ENCODE results near the gene MUSTN1.

Gene MUSTN1

DNA sequence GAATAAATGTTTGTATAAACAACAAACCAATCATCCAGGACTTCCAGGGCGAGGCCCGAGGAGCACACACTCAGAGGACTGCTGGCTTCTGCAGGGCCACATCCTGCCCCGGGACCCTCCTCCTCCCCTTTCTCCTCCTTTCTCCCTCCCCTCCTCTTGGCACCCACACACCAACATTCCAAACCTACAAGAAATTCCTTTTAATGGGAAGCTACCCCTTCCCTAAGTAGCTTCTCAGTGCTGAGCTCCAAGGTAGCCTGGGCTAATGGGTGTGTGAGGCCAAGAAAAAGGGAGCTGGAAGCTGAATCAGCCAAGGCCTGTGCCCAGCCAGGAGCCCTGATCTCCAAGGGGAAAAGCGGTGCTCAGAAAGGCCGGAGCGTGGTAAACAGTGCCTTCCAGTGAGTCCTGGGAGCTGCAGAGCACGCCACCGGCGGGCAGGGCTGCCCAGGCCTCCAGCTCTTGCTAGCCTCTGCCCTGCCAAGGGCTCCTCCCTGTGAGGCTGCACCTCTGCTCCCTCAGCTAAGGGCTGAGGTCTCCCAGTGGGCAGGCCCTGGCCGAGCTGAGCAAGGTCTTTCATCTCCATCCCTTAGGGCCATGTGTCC, 36.3 kb downstream of the MUSTN1 start:
- TF ChIP-seq, protein P1, sequence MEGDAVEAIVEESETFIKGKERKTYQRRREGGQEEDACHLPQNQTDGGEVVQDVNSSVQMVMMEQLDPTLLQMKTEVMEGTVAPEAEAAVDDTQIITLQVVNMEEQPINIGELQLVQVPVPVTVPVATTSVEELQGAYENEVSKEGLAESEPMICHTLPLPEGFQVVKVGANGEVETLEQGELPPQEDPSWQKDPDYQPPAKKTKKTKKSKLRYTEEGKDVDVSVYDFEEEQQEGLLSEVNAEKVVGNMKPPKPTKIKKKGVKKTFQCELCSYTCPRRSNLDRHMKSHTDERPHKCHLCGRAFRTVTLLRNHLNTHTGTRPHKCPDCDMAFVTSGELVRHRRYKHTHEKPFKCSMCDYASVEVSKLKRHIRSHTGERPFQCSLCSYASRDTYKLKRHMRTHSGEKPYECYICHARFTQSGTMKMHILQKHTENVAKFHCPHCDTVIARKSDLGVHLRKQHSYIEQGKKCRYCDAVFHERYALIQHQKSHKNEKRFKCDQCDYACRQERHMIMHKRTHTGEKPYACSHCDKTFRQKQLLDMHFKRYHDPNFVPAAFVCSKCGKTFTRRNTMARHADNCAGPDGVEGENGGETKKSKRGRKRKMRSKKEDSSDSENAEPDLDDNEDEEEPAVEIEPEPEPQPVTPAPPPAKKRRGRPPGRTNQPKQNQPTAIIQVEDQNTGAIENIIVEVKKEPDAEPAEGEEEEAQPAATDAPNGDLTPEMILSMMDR (IDR thresholded peaks at IDR 0.05) = no peak
- no peak for TF ChIP-seq ZFX (IDR thresholded peaks at IDR 0.05; ENCODE audit: borderline replicate concordance)
- no peak overlapping the region for H3K27ac ChIP-seq

DNA sequence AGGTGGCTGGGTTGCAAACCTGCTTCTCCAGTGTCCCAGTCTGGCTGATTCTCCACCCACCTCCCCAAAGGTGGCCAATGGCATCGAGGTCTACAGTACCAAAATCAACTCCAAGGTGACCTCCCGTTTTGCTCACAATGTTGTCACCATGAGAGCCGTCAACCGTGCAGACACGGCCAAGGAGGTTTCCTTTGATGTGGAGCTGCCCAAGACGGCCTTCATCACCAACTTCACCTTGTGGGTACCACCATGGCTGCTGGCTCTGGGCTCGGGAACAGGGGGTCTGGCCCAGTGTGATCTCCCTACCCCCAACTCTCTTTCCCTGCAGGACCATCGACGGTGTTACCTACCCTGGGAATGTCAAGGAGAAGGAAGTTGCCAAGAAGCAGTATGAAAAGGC, 38.4 kb downstream of the MUSTN1 start:
- TF ChIP-seq, protein P1 (IDR thresholded peaks at IDR 0.05) = no peak
- no peak for TF ChIP-seq ZFX (IDR thresholded peaks at IDR 0.05; ENCODE audit: borderline replicate concordance)
- no peak overlapping the region for H3K27ac ChIP-seq

DNA sequence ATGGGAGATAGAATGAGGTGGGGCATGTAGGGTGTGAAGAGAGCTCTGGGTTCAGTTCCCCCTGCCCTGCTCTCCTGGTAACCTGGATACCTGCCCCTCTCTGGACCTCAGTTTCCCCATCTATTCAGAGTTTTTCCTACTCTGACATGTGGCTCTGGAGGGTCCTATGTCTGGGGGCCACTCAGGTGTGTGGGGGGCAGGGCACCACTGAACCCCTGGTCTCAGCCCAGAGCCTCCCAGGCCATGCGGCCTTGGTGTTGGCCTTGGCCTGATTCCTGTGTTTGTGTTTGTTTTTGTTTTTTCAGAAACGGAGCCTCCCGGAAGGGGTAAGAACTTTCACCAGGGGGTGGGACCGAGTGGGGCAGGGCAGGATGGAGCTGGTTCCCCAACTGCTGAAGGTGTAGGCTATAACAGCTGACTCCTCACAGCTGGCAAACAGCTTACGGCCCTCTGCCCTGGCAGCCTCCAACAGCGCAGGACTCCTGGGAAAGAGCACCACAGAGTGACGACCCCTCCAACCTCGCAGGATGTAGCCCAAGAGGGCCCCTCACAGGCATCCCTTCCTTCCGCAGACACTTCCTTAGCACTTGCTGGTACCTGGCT, 39.4 kb downstream of the MUSTN1 start:
- TF ChIP-seq ZFX (IDR thresholded peaks at IDR 0.05; ENCODE audit: borderline replicate concordance) = no peak
- TF ChIP-seq, protein P1 (IDR thresholded peaks at IDR 0.05) = no peak

DNA sequence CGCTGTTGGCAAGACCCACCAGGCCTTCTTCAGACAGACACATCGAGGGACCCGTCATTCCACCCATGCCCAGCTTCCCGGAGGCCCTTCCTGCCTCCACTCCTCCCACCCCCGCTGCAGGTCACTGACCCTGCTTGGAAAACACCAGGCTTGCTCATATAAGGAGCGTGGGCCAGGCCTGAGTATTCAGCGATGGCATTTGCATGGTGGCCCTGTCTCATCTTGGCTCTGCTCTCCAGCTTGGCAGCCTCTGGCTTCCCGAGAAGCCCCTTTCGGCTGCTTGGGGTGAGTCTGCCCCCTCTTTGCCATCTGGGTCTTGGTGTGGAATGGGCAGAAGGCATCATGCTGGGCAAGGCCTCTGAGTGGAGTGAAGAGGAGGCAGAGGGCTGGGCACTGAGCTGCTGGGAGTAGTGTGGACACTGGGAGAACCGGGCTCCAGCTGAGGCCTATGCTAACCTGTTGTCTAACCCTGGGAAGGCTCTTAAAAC, 40.2 kb downstream of the MUSTN1 start, which contains the start of gene ITIH3:
ITIH3 (plus strand) TSS at position 185 of the 488 bp plus-strand sequence; CDS start at position 193, 8 bp downstream.
- no peak for TF ChIP-seq ZFX (IDR thresholded peaks at IDR 0.05; ENCODE audit: borderline replicate concordance)
- TF ChIP-seq, protein P1 (IDR thresholded peaks at IDR 0.05) = no peak
- no peak within 1 kb of the TSS for H3K27ac ChIP-seq

More for the DNA sequence above, 39.4 kb downstream of the MUSTN1 start:
- no peak overlapping the region for H3K27ac ChIP-seq

DNA sequence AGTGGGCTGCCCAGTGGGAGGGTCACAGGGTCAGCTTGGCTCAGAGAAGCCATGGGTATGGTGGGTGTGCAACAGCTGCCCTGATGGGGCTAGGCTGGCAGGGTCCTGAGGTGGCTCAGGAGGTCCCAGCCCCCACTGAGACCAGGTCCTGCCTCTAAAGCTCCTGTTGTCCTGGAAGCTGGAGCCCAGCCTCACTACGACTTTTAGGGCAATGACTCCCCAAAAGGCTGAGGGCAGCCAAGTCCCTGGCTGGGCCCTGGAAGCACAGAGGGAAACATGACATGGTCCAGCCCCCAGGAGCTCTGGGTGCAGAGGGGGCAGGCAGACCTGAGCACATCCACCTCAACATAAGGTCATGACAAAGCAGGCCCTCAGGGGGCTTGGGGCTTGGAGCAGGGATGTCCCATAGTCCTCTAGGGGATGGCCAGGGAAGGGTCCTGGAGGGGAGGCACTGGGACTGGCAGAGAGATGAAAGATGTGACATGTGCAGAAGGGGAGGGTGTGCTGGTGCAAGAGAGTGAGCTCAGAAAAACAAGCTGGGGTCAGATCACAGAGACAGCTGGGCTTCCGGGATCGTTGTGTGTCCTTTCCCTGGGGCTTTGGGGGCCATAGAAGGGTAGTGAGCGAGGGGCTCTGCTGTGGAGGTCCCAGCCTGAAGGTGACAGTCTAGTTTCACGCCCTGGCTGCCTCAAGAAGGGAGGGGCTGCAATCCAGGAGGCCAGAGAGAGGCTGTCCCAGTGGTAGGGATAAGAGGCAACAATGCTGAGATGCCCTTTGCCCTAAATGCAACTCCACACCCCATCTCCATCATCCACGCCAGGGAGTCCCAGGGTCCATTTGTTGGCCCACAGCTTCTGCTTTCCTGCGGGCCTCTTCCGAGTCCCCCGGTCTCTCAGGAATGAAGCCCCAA, 40.9 kb downstream of the MUSTN1 start:
- H3K27ac ChIP-seq = no peak overlapping the region
- TF ChIP-seq ZFX (IDR thresholded peaks at IDR 0.05; ENCODE audit: borderline replicate concordance) = no peak
- TF ChIP-seq, protein P1 (IDR thresholded peaks at IDR 0.05) = no peak

DNA sequence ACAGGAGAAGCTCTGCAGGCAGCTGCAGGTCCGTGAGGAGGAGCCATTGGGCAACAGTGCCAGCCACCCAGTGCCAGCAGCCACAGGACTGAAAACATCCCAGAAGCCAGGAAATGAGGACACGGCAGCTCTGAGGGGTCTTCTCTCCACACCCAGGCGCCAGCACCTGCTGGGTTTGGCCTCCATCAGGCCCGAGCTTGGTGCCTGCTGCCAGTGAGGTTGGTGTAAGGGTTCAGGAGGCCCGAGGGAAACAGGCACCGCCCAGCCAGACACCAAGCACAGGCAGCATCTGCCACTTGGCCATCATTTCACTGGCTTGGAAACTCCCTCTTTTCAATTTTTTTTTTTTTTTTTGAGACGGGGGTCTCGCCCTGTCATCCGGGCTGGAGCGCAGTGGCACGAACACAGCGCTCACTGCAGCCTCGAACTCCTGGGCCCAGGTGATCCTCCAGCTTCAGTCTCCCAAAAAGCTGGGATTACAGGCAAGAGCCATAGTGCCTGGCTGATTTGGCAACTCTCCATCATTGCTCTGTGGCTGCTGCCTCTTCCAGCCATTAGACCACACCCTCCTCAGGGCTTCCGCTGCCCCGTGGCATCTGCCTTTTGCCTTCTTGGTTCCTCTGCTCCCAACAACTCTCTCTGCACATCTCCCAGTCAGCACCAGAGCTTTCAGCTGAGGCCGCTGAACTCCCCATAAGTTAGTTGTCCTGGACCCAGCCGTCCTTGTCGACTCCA, 41.7 kb downstream of the MUSTN1 start:
- no peak overlapping the region for H3K27ac ChIP-seq
- TF ChIP-seq ZFX (IDR thresholded peaks at IDR 0.05; ENCODE audit: borderline replicate concordance) = no peak
- TF ChIP-seq, protein P1 (IDR thresholded peaks at IDR 0.05) = no peak
